Chondrocyte (in vitro differentiated cells): Measurements from ENCODE around the gene UBE2S. TPM values are rescaled to one million over a fixed set of nuclear protein-coding genes. Genes with fewer than 3 reads are reported as not detected.

ENCODE experiments used
- DNase-seq: peaks from one replicate; pipeline ENCODE4 v3.0.0; 2021; ENCODE audit warnings: mixed read lengths, low spot score
- H3K27ac Mint-ChIP-seq: one replicate; pipeline ENCODE4 v1.8.0; 2021; ENCODE audit warnings: mild to moderate bottlenecking, moderate library complexity, mixed read lengths; ENCODE audit not compliant: unreplicated experiment
- H3K27me3 Mint-ChIP-seq: 2 replicates; pipeline ENCODE4 v1.8.0; 2021; ENCODE audit warnings: low read depth, mixed read lengths
- H3K36me3 Mint-ChIP-seq: 2 replicates; pipeline ENCODE4 v1.8.0; 2021; ENCODE audit warnings: low read depth, mixed read lengths
- H3K4me1 Mint-ChIP-seq: 2 replicates; pipeline ENCODE4 v1.8.0; 2021; ENCODE audit warnings: low read depth, mild to moderate bottlenecking, mixed read lengths
- H3K4me3 Mint-ChIP-seq: one replicate; pipeline ENCODE4 v1.8.0; 2021; ENCODE audit warnings: mild to moderate bottlenecking, moderate library complexity, mixed read lengths; ENCODE audit not compliant: unreplicated experiment
- H3K9me3 Mint-ChIP-seq: 2 replicates; pipeline ENCODE4 v1.8.0; 2021; ENCODE audit warnings: low read depth, mixed read lengths
- CTCF ChIP-seq: fragments of 200-600 bp; sonication (generic); IDR thresholded peaks from 2 replicates; pipeline ENCODE4 v1.5.0; 2021; ENCODE audit warnings: antibody characterized with exemption, mild to moderate bottlenecking, moderate library complexity
- total RNA-seq: library from RNA; stranded (reverse); gene quantifications from 3 replicates; pipeline ENCODE4 v1.2.1, GENCODE V29; 2021

The UBE2S gene
- total RNA-seq, 1 donor from 2014 or later, result 79.7 TPM

- Mint-ChIP-seq H3K4me1 (peaks cover 7% of the 10 kb centered on the region), H3K27me3 (peaks cover 39% of the 10 kb centered on the region), H3K9me3 (no peaks in the 10 kb centered on the region), H3K4me3 (no peak overlapping the region), H3K36me3 (no peaks in the 10 kb centered on the region), H3K27ac (no peak overlapping the region)
- TF ChIP-seq CTCF, result no peak
- no peak for DNase-seq
Observed at GRCh38 chr19:55447421-55448174, 40.0 kb upstream of the UBE2S start.

- Mint-ChIP-seq H3K4me3 (no peak overlapping the region), H3K9me3 (no peaks in the 10 kb centered on the region), H3K4me1 (peaks cover 11% of the 10 kb centered on the region), H3K36me3 (peaks cover 3% of the 10 kb centered on the region), H3K27ac (no peak overlapping the region), H3K27me3 (peaks cover 48% of the 10 kb centered on the region)
- DNase-seq, result no peak
- no peak for TF ChIP-seq CTCF
Observed at GRCh38 chr19:55446060-55446459, 38.5 kb upstream of the UBE2S start.

GRCh38 chr19:55444646-55445045 lies 37.1 kb upstream of the UBE2S start:
- no peak overlapping the region for H3K27ac Mint-ChIP-seq
- peaks cover 14% of the 10 kb centered on the region for H3K4me1 Mint-ChIP-seq
- H3K4me3 Mint-ChIP-seq, result no peak overlapping the region
- no peak for DNase-seq
- H3K36me3 Mint-ChIP-seq, result peaks cover 3% of the 10 kb centered on the region
- peaks cover 50% of the 10 kb centered on the region for H3K27me3 Mint-ChIP-seq
- TF ChIP-seq CTCF, result no peak
- H3K9me3 Mint-ChIP-seq, result no peaks in the 10 kb centered on the region

- Mint-ChIP-seq H3K27me3 (peaks cover 57% of the 10 kb centered on the region), H3K27ac (no peak overlapping the region), H3K36me3 (peaks cover 3% of the 10 kb centered on the region), H3K4me1 (peaks cover 14% of the 10 kb centered on the region), H3K4me3 (no peak overlapping the region), H3K9me3 (no peaks in the 10 kb centered on the region)
- no peak for TF ChIP-seq CTCF
- no peak for DNase-seq
Observed at GRCh38 chr19:55443824-55444480, 36.4 kb upstream of the UBE2S start.

- Mint-ChIP-seq H3K27ac (no peak within 1 kb of the TSS), H3K4me1 (peaks cover 14% of the 10 kb centered on the region)
- TF ChIP-seq CTCF, result no peak
Observed at GRCh38 chr19:55443045-55443823, 35.6 kb upstream of the UBE2S start, which contains the start of gene SHISA7. TSS of gene SHISA7 (minus strand) at chr19:55443300. CDS start at chr19:55442863, 437 bp downstream.

More at GRCh38 chr19:55443045-55443823, 35.6 kb upstream of the UBE2S start, which contains the start of gene SHISA7:
- peaks cover 61% of the 10 kb centered on the region for H3K27me3 Mint-ChIP-seq
- H3K4me3 Mint-ChIP-seq, result no peak within 1 kb of the TSS
- H3K36me3 Mint-ChIP-seq, result peaks cover 3% of the 10 kb centered on the region
- no peak for DNase-seq
- no peaks in the 10 kb centered on the region for H3K9me3 Mint-ChIP-seq
